ENCODE data around the gene L3MBTL4.

DNA sequence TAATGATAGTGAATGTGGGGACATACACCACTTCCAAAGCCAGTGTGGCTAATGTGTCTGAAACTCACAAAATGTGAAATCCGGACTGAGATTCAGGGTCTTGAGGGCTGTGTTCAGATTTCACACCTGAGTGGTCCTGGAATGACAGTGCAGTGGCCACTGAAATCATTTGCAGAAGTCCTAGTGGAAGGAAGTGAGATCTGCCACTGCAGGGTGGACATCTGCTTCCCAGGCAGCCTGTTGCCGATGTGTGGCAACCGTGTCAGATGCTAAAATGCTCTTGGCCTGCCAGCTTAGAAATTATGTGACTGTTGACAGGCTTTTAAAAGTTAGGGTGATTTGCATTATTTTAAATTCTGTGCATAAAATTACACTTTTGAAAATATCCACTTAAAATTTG, 441.6 kb downstream of the L3MBTL4 start:
- TF ChIP-seq EP300 (IDR thresholded peaks at IDR 0.05; ENCODE audit: low read length) (no peak), ESRRA (IDR thresholded peaks at IDR 0.05; ENCODE audit: borderline replicate concordance, low read depth) (no peak), FOXP1 (CRISPR knock-in tag; IDR thresholded peaks at IDR 0.05) (no peak), CTCFL (IDR thresholded peaks at IDR 0.05; ENCODE audit: borderline replicate concordance, insufficient read depth, low read depth, low read length, poor library complexity, severe bottlenecking) (no peak), EZH2 (IDR thresholded peaks at IDR 0.05; ENCODE audit: borderline replicate concordance, low read depth, low read length) (no peak), ZNF263 (CRISPR knock-in tag; IDR thresholded peaks at IDR 0.05; ENCODE audit: borderline replicate concordance) (no peak), ZBTB1 (CRISPR knock-in tag; IDR thresholded peaks at IDR 0.05; ENCODE audit: borderline replicate concordance, low read depth) (no peak), ZBTB11 (CRISPR knock-in tag; IDR thresholded peaks at IDR 0.05) (no peak), FOXK2 (conservative IDR thresholded peaks at IDR 0.05 in 1 of 2, IDR thresholded peaks at IDR 0.05 in 1 of 2; ENCODE audit: low read depth in 2 of 2) (no peak), JUND (IDR thresholded peaks at IDR 0.05; ENCODE audit: borderline replicate concordance, low read depth, low read length) (no peak), JUND (tag; IDR thresholded peaks at IDR 0.05; ENCODE audit: borderline replicate concordance, low read depth, low read length) (no peak), ARNT (IDR thresholded peaks at IDR 0.05) (no peak), ZNF639 (CRISPR knock-in tag; conservative IDR thresholded peaks at IDR 0.05 in 1 of 2, IDR thresholded peaks at IDR 0.05 in 1 of 2) (no peak), MLX (CRISPR knock-in tag; conservative IDR thresholded peaks at IDR 0.05) (no peak)
- TF ChIP-seq, protein P1, sequence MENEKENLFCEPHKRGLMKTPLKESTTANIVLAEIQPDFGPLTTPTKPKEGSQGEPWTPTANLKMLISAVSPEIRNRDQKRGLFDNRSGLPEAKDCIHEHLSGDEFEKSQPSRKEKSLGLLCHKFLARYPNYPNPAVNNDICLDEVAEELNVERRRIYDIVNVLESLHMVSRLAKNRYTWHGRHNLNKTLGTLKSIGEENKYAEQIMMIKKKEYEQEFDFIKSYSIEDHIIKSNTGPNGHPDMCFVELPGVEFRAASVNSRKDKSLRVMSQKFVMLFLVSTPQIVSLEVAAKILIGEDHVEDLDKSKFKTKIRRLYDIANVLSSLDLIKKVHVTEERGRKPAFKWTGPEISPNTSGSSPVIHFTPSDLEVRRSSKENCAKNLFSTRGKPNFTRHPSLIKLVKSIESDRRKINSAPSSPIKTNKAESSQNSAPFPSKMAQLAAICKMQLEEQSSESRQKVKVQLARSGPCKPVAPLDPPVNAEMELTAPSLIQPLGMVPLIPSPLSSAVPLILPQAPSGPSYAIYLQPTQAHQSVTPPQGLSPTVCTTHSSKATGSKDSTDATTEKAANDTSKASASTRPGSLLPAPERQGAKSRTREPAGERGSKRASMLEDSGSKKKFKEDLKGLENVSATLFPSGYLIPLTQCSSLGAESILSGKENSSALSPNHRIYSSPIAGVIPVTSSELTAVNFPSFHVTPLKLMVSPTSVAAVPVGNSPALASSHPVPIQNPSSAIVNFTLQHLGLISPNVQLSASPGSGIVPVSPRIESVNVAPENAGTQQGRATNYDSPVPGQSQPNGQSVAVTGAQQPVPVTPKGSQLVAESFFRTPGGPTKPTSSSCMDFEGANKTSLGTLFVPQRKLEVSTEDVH (IDR thresholded peaks at IDR 0.05; ENCODE audit: low read depth, partially characterized antibody), result no peak

Measured in K562 (cell line).